Ascending aorta (tissue), 2 donors: ENCODE results near the gene AMN. TPM values are rescaled to one million over a fixed set of nuclear protein-coding genes. Genes with fewer than 3 reads are reported as not detected.

Experiments used
- DNase-seq, 2 donors: peaks; one replicate each; pipeline ENCODE4 v3.0.0-alpha.2; 2019; ENCODE audit warnings: low spot score in 2 of 2
- H3K27ac ChIP-seq, 2 donors: fragments of 200-600 bp; sonication (generic); one replicate each; pipeline ENCODE4 v1.5.1; 2016 to 2017; ENCODE audit warnings: mild to moderate bottlenecking in 1 of 2
- H3K27me3 ChIP-seq: fragments of 200-600 bp; sonication (generic); one replicate; pipeline ENCODE4 v1.5.1; 2017
- H3K36me3 ChIP-seq, 2 donors: fragments of 200-600 bp; sonication (generic); one replicate each; pipeline ENCODE4 v1.5.1; 2016
- H3K4me1 ChIP-seq, 2 donors: fragments of 200-600 bp; sonication (generic); one replicate each; pipeline ENCODE4 v1.5.1; 2016 to 2017; ENCODE audit warnings: mild to moderate bottlenecking in 1 of 2
- H3K4me3 ChIP-seq, 2 donors: fragments of 200-600 bp; sonication (generic); one replicate each; pipeline ENCODE4 v1.5.1; 2016 to 2017; ENCODE audit warnings: mild to moderate bottlenecking in 1 of 2
- H3K9me3 ChIP-seq, 2 donors: fragments of 200-600 bp; sonication (generic); one replicate each; pipeline ENCODE4 v1.5.1; 2016
- intact Hi-C: fragments of 100-400 bp; cut with DNase I; formaldehyde crosslinking; loops from one replicate; pipeline ENCODE4 v1.15.1; 2023
- total RNA-seq: library from RNA; depleted of rRNA; stranded (reverse); fragments of >200 nt; gene quantifications from one replicate; pipeline ENCODE4 v1.1.0, GENCODE V29; 2016
- TF ChIP-seq, protein P1 (sequence below), 3 experiments: fragments of 200-600 bp in 2 of 3; fragments of 450-650 bp in 1 of 3; sonication (generic) in 2 of 3; IDR thresholded peaks; one replicate each; pipeline ENCODE4 v1.5.1; 2016 to 2019; ENCODE audit warnings: antibody characterized with exemption in 3 of 3, mild to moderate bottlenecking in 1 of 3, moderate library complexity in 1 of 3

Gene AMN
- total RNA-seq, 1 donor from 2014 or later: 0.32 TPM

DNA sequence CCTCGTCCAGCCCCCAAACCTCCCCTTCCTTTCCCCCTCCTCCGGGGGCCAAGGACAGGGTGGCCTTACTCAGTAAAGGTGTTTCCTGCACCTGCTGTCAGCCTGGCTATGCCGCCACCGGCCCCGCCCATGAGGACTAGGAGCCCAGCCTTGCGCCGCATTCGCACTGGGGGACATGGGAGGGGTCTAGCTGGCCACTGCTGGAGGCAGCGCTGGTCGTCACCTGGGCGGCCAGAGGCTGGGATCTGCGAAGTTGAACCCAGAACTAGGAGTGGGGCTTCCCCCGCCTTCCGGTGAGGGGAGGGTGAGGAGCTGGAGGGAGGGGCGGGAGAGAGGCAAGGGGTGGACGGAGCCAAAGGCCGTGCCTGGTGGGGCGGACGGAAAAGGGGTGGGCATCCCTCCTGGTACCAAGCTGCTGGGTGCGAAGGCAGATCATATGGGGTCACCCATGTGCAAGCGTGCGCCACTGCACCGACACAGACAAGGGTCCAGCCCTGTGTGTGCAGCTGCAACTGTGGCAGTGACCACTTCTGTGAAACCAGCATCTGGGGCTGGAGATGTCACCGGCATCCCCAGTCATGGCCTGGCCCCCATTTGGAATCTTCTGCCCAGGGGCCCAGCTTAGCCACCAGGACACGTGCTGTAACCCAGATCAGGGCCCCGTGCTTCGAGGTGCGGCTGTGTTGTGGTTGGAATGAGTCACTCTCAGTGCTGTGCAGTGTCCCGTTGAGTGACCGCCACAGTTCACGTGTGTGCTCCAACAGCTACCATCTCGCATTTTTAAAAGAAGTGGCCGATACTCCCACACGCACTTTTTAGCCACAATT, 8.5 kb downstream of the AMN start:
- Histone ChIP-seq H3K27me3 (peaks cover 26% of the 10 kb centered on the region), H3K36me3 (peaks cover 5 to 23% of the 10 kb centered on the region in 2 donors), H3K27ac (no peak overlapping the region), H3K4me3 (peak overlapping the region; percentile 44 to 57), H3K9me3 (no peaks in the 10 kb centered on the region), H3K4me1 (peaks cover 19 to 23% of the 10 kb centered on the region in 2 donors)
- intact Hi-C loops: no loop called here
- DNase-seq: no peak
- TF ChIP-seq, protein P1, sequence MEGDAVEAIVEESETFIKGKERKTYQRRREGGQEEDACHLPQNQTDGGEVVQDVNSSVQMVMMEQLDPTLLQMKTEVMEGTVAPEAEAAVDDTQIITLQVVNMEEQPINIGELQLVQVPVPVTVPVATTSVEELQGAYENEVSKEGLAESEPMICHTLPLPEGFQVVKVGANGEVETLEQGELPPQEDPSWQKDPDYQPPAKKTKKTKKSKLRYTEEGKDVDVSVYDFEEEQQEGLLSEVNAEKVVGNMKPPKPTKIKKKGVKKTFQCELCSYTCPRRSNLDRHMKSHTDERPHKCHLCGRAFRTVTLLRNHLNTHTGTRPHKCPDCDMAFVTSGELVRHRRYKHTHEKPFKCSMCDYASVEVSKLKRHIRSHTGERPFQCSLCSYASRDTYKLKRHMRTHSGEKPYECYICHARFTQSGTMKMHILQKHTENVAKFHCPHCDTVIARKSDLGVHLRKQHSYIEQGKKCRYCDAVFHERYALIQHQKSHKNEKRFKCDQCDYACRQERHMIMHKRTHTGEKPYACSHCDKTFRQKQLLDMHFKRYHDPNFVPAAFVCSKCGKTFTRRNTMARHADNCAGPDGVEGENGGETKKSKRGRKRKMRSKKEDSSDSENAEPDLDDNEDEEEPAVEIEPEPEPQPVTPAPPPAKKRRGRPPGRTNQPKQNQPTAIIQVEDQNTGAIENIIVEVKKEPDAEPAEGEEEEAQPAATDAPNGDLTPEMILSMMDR (IDR thresholded peaks at IDR 0.05): no peak

DNA sequence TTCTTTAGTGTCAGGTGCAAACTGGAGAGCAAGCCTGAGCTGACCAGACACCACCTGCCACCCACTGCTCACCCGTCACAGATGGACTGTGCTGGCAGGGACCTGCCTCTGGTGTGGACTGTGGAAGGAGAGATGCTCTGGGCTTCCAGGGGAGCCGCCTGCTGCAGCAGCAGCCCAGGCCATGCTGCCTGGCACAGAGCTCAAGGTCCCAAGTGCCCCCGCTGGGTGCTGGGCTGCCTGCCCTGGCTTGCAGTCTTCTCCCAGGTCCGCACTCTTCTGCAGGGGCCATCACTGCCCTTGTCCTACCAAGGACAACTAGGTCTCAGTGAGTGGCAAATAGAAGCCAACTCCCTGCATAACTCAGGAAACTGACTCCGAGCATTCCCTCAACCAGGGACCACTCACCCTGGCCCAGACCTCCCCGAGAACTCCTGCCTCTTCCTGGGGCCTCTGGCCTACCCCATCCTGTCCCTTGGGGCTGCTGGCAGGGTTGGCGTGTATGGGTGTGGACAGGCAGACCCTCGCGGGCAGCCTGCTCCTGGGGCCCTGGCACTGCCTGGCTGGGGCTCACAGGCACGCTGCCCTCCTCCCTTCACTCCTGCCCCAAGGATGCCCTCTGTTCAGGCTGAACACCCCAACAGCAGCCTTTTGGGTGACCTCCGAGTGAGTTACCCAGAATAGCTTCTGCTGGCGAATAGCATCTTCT, 9.3 kb downstream of the AMN start:
- peaks cover 19 to 23% of the 10 kb centered on the region in 2 donors for H3K4me1 ChIP-seq
- DNase-seq: no peak
- H3K27ac ChIP-seq: no peak overlapping the region
- peaks cover 5 to 31% of the 10 kb centered on the region in 2 donors for H3K36me3 ChIP-seq
- intact Hi-C loops: no loop called here
- peaks cover 26% of the 10 kb centered on the region for H3K27me3 ChIP-seq
- no peak overlapping the region for H3K4me3 ChIP-seq
- TF ChIP-seq, protein P1 (IDR thresholded peaks at IDR 0.05): no peak
- H3K9me3 ChIP-seq: no peaks in the 10 kb centered on the region

DNA sequence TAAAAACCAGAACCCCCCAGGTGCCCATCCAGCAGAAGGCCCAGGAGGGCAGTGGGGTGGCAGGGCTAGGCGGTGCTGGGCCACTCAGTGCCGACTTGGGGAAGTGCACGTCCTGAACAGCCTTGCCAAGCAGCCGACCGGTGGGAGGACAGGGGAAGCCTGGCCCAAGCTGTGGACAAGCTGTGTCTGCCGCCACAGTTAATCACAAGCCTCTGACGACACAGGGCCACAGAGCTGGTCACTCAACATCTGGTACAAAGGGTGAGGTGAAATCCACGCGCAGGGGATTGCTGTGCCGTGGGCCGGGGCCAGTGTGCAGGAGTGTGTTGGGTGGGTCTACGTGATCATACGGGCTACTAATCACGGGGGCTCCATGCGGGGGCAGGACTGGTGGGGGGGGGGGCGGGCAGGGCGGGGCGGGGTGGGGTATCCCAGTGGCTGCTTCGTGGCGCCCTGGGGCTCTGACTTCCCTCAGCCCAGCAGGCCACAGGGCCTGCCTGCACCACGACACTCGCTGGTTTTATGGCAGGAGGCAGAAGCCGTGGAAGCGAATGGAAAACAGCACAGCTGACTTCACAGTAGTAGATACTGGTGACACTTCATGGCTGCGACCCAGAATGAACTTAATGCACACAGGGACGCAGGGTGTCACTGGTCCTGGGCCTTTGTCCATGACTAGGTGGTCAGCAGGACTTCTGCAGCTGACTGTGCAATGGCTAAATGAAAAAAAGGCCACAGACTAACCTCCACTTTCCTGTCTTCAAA, 10.2 kb downstream of the AMN start:
- Histone ChIP-seq H3K27ac (no peak overlapping the region), H3K4me1 (peaks cover 19 to 23% of the 10 kb centered on the region in 2 donors), H3K27me3 (peaks cover 26% of the 10 kb centered on the region), H3K36me3 (peaks cover 12 to 40% of the 10 kb centered on the region in 2 donors), H3K9me3 (no peaks in the 10 kb centered on the region), H3K4me3 (no peak overlapping the region)
- DNase-seq: no peak
- TF ChIP-seq, protein P1 (IDR thresholded peaks at IDR 0.05): no peak
- intact Hi-C loops: no loop called here

DNA sequence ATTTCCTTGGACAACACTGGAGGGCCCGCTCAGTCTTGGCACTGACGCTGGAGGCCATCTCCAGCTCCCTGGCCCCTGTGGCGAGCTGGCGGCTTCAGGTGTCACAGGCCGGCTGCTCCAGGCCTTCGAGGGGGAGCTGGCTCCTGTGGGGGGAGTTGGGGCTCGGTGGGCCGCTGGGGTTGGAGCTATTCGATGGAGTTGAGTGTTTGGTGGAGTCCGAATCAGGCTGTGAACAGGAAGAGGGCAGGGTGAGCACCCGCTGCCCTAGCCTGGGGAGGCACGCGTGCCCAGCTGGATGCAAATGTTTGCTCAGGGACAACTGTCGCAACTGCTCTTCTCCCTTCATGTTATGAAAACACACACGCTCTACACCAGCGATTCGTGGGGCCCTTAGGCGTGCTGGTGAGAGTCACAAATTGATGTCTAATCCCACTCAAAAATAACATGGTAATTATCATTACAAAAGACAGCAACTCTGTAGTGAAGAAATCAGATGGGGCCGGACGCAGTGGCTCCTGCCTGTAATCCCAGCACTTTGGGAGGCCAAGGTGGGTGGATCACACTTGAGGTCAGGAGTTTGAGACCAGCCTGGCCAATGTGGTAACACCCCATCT, 11.3 kb downstream of the AMN start:
- Histone ChIP-seq H3K36me3 (peaks cover 21 to 51% of the 10 kb centered on the region in 2 donors), H3K9me3 (no peaks in the 10 kb centered on the region), H3K4me1 (peaks cover 16 to 17% of the 10 kb centered on the region in 2 donors), H3K27ac (no peak overlapping the region), H3K27me3 (peaks cover 20% of the 10 kb centered on the region), H3K4me3 (no peak overlapping the region)
- TF ChIP-seq, protein P1 (IDR thresholded peaks at IDR 0.05): no peak
- intact Hi-C loops: no loop called here
- no peak for DNase-seq

DNA sequence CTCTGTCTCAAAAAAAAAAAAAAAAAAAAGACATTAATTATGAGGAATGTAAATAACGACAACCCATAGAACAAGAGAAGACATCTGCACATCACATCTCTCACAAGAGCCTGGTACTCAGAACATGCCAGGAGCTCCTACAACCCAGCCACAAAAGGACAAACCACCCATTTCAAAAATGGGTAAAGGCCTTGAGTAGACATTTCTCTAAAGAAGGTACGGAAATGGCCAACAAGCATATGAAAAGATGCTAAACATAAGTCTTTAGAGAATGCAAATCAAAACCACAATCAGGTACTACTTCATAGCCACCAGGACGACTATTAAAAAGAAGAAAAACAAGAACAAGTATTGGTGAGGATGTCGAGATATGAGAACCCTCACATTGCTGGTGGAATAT, 13.3 kb downstream of the AMN start:
- Histone ChIP-seq H3K27ac (no peak overlapping the region), H3K27me3 (peaks cover under 1% of the 10 kb centered on the region), H3K36me3 (peaks cover 36 to 70% of the 10 kb centered on the region in 2 donors), H3K4me3 (no peak overlapping the region), H3K4me1 (no peaks in the 10 kb centered on the region), H3K9me3 (no peaks in the 10 kb centered on the region)
- no peak for DNase-seq
- TF ChIP-seq, protein P1 (IDR thresholded peaks at IDR 0.05): no peak
- intact Hi-C loops: no loop called here
